EL (cell line): ENCODE data around the gene TIMM10.
"Not testable (repeated sequence)": the region's sequence is repeated elsewhere in the genome, so short reads cannot be mapped to it uniquely, and the experiment has no call there.

Source experiments
- DNase-seq: peaks from one replicate; pipeline ENCODE4 v3.0.0-alpha.2; 2016

The TIMM10 gene

DNA sequence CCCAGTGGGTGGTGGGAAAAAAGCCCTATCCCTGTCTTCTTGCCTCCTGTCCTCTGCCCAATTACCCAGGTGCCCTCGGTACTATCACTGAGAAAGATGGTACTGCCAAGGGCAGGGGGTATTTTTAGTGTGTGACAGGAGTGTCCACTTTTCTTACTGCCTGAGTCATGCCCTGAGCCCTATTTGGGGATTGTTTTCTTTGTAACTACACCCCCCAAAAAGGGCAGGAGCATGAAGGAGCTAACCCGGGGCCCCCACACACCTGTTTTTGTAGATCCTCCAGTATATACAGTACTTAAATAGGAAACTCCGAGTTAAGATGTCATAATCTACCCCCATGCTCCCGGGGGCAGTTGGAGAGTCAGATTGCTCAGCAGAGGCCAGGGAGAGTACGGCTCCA is 10.6 kb upstream of the TIMM10 start:
- DNase-seq: no peak

- peak; percentile 36 for DNase-seq
These were observed 8.8 kb upstream of the TIMM10 start for GRCh38 chr11:57539342-57539741.

GRCh38 chr11:57536947-57537619 is 6.5 kb upstream of the TIMM10 start, which contains the start of gene SMTNL1:
TSS of gene SMTNL1 (plus strand) at chr11:57537595. CDS start at chr11:57542643, 5,048 bp downstream.
- no peak for DNase-seq

DNA sequence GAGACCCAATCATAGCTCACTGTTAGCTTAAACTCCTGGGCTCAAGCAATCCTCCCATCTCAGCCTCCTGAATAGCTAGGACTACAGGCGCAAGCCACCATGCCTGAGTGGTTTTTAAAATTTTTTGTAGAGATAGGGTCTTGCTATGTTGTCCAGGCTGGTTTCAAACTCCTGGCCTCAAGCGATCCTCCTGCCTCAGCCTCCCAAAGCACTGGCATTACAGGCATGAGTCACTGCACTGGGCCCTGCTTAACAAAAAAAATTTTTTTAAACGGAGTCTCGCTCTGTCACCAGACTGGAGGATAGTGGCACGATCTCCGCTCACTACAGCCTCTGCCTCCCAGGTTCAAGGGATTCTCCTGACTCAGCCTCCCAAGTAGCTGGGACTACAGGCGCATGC is 3.9 kb upstream of the TIMM10 start:
- not testable (repeated sequence) for DNase-seq

DNA sequence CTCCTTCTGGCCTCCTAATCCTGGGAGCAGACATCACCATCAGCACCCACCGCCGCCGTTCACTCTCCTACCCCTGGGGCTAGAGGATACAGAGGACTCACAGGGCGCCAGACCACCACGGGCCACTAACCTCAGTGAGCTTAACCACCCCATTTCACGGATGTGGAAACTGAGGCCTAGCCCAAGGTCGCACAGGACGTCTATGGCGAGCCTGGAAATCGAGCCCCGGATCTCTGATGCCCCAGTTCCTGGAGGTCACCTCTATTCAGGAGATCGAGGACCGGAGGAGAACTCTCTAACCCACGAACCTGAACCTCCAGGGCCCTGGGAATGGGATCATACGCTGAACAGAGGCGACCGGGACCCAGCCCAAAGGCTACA is 349 bp downstream of the TIMM10 start:
- no peak for DNase-seq

DNA sequence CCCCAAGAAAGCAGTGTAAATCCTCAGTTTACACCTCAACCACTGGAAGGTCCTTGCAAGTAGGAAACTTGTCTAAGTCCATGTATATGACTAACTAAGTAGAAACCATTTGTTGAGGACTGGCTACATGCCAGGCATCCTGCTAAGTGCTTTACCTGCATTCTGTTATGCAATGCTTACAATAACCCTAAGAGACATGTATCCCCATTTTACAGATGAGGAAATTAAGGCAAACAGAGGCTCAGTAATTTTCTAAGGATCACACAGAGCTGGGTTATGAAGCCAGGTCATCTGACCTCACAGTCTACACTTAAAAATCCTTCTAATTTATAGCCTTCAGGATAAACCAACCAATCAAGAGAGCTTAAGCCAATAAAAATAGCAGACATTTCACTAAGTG is 1.5 kb downstream of the TIMM10 start:
- DNase-seq: no peak

DNA sequence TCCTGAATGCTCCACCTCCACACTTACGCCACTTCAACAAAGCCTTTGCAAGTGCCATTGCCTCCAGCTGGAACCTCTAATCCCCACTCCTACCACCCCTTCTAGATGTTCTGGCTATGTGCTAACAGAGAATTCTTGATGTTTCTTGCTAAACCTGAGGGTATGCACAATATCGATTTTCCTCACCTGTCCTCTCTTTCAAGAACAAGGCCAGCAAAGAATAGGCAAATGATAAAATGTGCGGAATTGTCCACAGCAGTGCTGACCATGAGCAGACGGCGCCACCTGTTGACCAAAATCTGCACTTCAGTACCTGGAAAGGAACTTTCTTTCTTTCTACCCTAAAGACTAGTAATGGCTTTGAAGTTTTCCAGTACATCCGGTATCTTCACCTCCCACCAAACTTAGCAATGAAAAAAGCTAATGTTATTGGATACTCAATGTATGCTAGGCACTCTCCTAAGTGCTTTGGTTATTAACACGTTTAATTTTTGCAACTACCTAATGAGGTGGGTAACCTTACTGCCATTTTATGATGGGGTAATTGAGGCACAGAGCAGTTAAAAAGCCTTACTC is 3.4 kb downstream of the TIMM10 start:
- DNase-seq: peak; percentile 60

- no peak for DNase-seq
These were observed 7.1 kb downstream of the TIMM10 start for GRCh38 chr11:57523419-57523818.

- DNase-seq: no peak
These were observed 9.4 kb downstream of the TIMM10 start for GRCh38 chr11:57521116-57521515.

DNA sequence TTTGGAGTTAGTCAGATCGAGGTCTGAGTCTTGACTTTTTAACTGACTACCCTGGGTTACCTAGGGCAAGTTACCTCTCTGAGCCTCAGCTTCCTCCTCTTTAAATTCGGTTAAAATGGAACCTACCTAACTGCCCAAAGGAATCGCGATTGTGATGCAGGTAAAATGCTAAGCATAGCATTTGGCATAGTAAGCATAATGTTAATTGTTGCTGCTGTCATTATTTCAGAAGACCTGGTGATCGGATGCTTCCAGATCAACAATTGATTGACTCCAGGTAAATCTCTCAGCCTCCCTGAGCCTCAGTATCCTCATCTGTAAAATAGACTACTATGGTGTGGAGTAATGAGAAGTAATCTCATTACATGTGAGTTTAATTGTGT is 14.5 kb downstream of the TIMM10 start:
- no peak for DNase-seq

GRCh38 chr11:57515332-57516060 is 15.1 kb downstream of the TIMM10 start, which contains the start of gene SLC43A1:
TSS of gene SLC43A1 (minus strand) at chr11:57515702. CDS start at chr11:57514111, 1,591 bp downstream.
- peak; percentile 60 for DNase-seq

DNA sequence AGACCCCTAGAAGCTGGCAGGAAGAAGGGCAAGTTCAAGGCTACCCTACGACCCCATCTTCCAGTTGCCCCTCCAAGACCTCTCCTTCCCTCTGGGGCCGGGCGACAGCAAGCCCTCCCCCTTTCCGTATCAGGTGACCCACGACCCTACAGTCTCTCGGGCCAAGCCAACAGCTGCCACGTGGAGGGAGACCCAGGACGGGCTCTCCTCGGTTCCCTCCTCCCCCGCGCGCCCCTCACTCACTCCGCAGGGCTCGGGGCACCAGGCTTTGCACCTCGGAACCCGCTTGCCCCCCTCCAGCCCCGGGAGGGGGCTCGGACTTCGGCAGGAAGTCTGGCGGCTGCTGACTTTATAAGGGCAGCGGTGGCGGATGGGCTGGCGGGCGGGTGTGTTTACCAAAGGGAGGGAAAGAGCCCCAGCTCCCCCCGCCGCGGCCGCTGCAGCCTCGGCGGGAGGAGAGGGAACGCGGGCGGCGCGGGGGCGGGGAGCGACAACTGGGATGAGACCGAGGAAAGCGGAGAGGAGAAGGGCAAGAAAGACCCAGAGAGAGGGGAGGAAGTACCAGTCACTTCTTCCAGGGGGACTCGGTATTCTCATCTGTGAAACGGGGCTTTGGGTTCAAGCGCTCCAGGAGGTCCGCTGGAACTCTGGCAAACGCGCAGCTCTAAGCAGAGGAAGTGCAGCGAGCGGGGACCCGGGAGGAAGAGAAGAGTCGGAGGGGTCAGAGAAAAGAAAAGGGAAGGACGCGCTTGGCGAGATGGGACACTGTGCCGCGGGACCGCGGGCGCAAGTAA is 15.8 kb downstream of the TIMM10 start:
- peak; percentile 52 for DNase-seq

DNA sequence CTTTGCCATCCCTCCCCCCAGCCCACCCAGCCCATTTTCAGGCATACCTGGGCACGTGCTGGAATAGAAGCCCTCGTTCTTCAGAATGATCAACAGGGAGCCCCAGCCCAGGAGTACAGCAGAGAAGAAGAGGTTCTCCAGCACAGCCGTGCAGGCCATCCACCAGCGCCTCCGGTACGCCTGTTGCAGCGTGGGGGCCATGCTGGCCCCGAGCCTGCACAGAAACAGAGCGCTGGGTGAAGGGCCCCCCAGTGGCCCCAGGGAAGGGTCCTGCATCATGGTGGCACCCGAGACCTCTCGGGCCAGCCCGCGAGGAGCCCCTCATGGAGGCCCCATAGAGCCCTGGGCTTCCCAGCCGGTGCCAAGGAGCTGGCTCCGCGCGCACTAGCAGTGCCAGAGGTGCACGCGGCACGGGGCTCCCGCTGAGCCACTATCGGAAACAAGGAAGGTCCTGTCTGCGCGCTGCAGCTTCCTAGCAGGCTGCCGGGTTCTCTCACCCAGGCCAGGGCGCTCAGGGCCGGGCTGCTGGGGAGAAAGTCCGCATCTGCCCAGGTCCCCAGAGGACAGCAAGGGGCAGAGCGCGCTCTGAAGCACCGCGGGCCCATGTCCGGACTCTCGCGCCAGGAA is 16.5 kb downstream of the TIMM10 start:
- peak; percentile 52 for DNase-seq

DNA sequence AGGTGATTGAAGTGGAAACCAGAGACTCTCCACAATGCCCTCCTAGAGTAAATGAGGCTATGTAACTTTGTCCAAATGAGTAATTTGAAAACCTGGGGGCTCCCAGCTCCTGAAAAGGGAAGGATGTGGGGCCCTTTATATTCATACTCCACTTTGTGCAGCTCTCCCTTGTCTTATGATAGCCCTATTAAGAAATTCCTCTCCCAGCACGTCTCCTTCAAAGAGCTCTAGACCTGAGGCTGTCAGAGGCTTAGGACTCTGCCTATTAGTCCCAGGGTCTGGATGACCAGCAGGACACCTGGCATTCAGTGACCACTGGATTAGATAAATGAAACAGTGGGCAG is 17.1 kb downstream of the TIMM10 start:
- DNase-seq: no peak

DNA sequence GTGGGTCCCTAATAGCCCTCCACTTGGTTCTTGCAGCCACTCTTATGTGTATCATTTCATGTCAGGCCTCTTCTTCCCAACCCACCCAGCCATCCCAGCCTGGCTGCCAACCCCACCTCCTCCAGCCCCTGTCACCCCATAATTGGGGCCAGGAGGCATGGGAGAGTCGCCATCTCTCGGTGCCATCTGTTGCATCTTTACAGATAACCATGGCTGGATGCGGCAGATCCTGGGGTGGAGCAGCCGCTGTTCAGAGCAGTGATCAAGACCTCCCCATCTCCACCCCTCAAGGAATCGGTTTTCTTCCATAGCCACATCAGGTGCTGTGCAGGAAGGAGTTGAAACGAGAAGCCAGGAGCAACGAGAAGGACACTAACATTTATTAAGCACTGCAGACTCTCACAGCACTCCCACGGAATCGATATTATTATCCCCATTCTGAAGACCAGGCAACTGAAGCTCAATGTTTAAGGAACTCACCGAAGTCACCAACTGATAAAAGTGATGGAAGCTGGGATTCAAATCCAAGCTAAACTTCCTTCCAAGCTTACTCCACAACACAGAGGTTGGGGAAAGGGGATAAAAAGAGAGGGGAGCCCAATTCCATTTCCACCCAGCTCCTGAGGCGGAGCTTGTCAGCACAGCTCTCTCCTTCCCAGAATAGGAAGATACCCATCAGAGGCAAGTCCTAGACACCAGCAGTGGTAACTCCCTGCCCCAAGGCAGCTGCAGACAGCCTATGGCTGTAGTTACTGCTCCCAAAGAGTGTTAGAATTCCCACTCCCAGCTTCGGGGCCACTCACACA is 17.7 kb downstream of the TIMM10 start:
- DNase-seq: no peak

DNA sequence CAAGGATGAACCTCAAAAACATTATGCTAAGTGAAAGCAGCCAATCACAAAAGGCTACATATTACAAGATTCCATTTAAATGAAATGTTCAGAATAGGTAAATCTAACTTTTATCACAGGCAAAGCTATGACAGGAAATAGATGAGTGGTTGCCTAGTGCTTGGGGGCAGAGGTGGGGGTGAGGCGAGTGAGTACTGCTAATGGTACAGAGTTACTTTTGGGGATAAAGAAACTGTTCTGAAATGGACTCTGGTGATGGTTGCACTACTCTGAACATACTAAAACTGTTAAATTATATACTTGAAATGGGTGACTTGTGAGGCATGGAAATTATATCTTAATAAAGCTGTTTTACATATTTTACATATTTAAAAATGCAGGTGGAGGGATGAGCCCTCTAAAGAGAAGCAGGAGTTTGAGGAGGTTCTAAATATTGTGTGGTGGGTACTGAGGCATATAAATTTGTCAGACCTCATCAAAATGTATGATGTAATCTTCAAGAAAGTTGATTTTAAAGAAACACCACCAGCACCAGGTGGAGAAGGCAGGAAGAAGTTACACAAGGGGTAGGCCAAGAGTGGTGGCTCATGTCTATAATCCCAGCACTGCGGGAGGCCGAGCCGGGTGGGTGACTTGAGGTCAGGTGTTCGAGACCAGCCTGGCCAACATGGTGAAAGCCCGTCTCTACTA is 18.7 kb downstream of the TIMM10 start:
- no peak for DNase-seq

DNA sequence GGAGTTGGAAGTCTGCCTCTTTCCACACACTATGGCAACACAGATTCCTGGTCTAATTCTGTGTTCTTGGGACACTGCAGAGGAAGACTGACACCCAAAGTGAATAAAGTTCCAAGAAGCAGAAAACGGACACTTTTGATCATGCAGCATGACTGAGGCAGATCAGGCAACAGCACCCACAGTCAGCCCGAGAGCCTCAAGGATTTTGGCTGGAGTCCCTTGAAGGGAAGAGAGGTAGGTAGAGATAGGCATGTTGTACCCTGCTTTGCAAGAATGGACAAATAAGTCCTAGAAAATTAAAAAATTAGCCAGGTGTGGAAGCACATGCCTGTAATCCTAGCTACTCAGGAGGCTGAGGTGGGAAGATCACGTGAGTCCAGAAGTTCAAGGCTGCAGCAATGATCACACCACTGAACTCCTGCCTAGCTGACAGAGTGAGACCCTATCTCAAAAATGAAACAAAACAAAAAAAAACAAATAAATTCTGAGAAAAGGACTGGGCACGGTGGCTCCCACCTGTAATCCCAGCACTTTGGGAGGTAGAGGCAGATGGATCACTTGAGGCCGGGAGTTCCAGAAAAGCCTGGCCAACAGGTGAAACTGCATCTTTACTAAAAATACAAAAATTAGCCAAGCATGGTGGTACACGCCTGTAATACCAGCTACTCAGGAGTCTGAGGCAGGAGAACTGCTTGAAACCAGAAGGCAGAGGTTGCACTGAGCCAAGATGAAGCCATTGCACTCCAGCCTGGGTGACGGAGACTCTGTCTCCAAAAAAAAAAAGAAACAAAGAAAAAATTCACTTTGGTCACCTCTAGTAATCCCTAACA is 22.0 kb downstream of the TIMM10 start:
- no peak for DNase-seq

DNA sequence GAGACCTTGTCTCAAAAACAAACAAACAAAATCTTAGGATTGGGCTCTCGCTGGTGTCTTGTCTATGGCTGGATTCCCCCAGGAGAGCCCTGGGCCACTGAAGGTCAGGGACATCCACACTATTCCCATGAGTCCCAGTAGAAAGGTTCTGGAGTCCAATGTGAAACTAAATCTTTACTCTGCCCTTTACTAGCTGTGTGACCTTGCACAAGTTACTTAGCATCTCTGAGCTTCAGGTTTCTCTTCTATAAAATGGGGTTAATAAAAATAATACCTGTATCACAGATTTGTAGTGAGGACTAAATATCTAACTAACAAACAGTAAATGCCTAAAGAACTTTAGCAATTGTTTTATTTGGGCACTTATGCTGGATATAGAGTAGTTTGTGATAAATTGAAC is 24.0 kb downstream of the TIMM10 start:
- DNase-seq: no peak

- no peak for DNase-seq
These were observed 26.0 kb downstream of the TIMM10 start for GRCh38 chr11:57504511-57504910.

DNA sequence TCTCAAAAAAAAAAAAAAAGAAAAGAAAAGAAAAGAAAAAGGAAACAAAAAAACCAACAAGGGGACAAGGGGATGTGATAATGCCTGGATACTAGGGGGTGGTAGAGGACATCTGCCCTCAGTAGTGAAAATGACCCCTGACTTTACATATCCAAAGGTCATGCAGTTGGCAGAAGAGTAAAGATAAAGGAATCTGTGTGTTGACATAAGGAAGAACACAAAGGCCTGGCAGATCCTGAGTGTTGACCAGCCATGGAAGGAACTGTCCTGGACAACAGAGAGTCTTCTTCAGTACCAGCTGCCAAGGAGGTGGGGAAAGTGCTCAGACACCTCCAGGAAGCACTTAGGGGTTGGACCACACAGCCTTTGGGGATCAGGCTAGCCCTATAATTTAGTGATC is 27.7 kb downstream of the TIMM10 start:
- DNase-seq: no peak

- DNase-seq: no peak
These were observed 28.2 kb downstream of the TIMM10 start for GRCh38 chr11:57502376-57502775.
